Stimulated activated CD4-positive, alpha-beta T cell treated with anti-CD3 and anti-CD28 coated beads, Interleukin-4, amount 100 ng/mL, for 4 hours (primary cell): ENCODE results near the gene KIAA1671.

Source experiments
- DNase-seq, 2 experiments: peaks; one replicate each; pipeline ENCODE4 v3.0.0-alpha.2; 2020

KIAA1671 gene

DNA sequence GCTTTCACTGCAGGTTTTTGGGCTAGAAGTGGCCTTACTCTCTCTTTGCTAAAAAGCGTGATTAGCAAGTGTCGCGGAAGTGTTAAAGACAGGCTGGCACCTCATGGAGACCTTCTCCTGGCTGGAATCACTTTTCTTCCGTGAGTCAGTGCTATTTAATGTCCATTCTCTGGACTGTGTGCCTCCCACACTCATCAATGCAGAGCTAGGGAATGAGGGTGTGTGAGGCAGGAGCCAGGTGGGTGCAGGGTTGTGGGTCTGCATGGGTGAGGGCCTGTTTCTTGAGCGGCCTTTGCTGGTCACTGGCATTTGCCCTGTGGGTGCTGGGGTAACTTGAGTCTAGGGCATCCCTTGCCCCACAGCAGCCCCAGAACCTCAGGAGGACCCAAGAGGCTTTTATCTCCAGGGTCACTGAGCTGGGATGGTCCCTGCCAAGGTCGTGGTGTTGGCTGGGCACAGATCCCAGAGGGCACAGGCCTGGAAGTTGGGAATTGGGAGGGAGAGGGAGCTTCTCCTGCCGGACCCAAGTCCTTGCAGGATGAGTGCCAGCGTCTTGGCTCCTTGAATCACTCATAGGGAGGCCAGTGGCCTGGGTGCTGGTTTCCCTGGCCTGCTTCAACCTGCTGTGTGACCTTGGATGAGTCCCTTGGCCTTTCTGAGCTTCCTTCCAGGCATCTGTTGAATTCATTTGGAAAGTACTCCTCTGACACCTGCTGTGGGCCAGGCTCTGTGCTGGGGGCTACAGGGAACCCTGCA, 30.0 kb downstream of the KIAA1671 start:
- no peak for DNase-seq

DNA sequence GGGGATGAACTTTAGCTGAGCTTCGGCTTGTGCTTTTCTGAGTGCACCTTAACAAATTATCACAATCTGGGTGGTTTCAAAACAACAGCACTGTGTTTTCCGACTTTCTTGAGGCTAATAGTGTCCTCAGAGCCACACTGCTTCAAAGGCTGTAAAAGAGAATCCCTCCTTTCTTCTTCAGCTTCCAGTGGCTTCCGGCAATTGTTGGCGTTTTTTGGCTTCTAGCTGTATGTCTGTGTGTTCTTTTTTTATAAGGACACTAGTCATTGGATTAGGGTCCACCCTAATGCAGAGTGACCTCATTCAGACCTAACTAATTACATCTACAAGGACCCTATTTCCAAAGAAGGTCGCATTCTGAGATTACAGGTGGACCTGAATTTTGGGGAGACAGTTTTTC, 30.6 kb downstream of the KIAA1671 start:
- DNase-seq, result no peak

DNA sequence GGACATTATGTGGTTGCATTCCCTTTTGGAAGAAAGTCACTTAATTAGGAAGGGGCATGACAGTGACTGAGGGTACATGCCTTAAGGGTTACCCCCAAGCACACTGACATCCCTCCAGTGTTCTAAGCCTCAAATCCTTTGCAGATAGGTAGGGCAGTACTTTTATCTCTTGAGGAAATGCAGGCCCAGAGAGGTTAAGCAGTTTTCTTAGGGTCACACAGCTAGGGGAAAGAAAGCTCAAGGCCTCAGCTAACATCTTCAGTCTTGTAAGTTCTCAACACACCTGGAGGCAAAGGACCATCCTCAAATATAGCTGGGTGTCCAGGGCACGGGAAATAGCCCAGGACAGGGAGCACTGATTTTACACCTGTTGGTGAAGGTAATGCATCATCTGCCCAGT, 31.6 kb downstream of the KIAA1671 start:
- DNase-seq, result no peak

DNA sequence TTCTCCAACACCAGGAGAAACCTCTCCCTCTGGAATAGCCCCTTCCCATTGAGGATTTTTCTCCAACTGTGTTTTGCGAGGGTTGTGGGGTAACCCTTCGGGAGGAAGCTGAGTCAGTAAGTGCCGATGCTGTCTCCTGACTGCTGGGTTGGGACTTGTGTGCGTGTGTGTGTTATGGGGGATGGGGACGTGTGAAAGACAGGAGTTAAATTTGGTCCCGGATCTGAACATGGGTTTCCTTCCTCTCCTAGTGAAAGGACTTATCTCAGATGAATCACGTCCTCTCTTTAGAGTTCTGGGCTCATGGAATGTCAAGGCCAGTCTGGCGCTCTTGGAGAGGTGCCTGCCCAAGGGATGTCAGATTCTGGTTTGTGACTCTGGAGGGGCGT, 33.3 kb downstream of the KIAA1671 start:
- no peak for DNase-seq

DNA sequence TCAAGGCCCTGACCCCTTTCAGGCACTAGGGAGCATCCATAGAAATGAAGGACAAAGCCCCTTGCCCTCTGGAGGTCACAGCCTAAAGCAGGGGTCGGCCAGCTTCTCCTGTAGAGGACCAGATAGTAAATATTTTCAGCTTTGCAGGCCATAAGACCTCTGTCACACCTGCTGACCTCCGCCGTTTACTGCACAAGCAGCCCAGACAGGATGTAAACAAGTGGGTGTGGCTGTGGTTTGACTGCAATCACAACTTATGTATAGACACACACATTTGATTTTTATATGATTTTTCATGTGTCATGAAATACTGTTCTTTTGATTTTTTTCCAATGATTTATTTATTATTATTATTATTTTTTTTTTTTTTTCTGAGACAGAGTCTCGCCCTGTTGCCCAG, 34.3 kb downstream of the KIAA1671 start:
- no peak for DNase-seq

DNA sequence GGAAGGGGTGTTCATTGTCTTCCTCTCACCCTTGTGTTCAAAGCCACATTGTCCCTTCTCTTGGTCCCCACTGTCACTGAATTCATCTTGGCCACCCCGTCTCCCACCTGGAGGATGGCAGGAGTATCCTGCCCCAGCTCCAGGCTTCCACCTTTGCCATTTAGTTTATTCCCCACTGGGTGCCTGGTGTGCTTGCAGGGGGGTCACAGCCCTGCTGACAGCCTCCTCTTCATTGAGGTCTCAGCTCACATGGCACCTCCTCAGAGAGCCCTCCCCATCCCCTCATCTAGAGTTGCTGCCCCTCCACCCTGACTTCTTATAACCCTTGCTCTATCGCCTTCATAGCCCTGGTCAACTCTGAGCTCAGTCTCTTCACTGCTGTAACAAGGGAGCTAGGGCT, 36.6 kb downstream of the KIAA1671 start:
- no peak for DNase-seq

DNA sequence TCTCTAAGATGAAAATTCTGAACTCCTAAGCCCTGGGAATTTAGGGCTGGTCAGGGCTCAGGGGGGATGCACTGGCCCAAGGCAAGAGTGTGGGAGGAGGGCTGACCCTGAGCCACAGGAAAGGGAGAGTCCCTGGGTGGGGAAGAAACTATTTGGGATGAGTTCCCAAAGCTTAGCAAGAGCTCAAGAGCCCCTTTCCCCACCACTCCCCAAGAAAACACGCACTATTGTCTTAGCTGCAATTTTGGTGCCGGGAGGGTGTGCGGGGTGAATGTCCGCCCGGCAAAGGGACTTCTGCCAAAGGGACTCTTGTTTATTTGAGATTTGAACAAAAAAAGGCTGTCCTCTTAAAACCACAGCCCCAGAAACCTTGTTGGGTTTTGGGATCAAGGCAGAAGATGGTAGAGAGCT, 37.0 kb downstream of the KIAA1671 start:
- no peak for DNase-seq

DNA sequence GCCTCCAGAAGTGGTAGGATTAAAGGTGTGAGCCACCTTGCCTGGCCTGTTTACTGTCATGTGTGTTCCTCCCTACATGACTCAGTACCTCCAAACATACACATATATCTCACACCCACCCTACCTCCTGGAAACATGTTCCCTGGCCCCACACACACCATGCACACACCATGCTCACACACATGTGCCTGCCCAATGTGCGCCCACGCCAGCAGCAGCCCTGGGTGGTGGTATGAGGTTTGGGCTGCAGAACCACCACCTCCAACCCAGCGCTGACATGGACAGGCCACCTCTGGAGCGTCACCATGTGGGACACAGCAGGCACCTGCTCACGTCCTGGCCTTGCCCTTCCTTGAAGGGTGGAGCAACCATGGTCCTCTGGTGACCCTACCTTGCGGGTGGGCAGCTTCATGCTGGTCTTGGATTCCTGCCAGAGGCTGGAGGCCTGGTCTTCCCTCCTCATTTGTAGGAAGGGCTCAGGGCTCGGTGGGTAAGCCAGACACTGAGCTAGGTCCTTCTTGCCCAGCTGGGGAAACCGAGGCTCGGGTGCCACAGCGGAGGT, 37.9 kb downstream of the KIAA1671 start:
- no peak for DNase-seq

DNA sequence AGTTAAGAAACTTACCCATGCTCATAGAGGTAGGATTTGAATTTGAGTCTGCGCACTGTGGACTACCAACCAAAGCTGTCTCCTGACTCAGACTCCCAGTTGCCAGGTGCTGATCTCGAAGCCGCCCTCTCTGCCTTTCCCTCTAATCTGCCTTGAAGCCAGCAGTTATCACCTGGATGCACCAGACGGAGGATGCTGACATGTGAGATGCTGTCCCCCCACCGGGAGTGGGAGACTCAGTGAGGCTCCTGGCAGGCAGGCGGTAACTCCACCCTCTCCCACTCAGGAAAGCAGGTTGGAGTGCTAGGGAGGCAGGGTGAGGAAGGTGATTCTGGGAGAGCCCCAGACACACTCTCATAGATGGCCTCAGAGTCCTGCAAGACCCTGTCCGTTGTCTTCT, 40.4 kb downstream of the KIAA1671 start:
- DNase-seq, result no peak

DNA sequence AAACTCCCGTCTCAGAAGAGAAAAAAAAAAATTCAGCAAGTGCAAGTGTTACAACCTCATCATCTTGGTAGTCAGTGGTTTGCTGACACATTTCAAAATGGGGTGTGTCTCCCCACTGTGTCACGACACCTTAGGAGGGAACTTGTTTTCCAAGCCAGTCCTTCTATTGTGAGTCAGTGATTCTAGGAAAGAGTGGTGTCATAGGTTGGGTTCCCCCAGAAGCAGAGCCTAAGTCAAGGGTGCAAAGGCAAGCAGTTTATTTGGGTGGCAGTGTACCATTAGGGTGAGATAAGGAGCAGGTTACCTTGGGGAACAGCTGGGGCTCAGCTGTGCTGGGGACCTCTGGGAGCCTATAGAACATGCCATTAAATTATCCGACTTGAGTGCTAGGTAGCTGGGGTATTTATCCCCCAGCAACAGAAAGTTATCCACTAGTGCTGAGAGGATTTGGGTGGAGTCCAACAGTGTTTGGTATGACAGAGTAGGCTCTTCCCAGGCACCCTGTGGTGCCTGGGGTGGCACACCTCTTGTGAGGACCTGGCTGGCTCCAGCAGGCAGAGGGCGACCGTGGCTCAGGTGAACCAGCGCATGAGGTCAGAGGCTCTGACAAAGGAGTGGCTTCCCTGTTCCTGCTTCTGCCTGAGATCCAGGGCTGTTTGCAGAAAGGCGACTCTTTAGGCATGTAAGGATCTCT, 41.7 kb downstream of the KIAA1671 start:
- DNase-seq, result no peak

DNA sequence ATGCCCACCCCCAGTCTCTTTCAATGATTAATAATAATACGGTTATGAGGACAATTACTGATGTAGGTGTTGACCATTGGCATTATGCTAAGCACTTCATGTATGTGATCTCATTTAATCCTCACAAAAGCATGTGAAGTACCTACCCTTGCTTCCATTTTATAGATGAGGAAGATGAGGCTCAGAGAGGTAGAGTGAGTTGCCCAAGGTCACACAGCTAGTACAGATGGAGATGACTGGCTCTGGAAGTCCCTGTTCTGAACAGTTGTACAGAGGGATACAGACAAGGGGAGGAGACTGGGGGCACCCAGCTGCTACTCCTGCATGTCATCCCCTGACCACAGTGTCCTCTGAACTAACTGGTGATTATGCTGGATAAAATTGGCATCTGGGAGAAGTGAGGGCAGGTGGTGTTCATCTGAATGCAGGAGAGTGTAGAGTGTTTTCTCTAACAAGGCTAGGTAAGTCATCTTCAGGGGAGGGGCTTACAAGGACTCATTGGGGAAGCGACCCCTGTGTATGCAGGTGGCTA, 43.2 kb downstream of the KIAA1671 start:
- no peak for DNase-seq

DNA sequence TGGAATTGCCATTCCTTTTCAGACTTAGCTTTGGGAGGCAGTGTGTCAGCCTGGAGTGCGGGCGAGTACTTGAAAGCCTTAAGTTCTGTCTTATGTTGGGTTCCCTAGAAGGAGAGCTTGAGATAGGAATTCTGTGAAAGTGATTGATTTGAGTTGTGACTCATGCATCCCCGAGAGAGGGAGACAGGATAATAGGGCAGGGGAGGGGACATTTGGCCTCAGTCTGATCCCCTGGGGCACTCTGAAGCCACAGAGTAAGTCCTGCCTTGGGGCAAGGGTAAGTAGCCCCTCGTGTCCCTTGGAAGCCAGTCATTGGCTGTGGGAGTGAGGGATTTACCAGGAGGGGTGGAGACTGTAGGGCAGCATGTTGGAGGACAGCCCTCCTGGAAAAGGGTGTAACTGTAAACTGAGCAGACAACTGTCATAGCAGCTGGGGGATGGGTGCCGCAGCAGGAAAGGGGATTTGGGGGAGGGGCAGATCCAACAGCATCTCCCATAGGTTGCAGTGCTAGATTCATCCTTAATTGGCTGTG, 44.0 kb downstream of the KIAA1671 start:
- no peak for DNase-seq

DNA sequence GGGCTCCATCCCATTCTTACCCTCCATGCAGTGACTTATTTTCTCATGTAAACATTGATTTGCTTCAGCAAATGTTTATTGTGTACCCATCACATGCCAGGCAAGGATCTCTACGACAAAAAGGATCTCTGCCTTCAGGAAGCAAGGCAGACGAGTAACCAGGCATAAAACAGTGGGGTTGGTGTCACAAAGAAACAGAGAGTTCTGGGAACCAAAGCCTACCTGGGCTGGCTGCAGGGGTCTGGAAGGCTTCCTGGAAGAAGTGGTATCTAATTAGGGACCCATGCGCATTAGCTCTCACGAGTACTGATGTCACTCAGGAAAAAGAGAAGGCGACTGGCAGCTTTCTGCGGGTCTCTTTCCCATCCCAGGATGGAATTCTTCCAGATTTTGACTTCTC, 44.5 kb downstream of the KIAA1671 start:
- no peak for DNase-seq

DNA sequence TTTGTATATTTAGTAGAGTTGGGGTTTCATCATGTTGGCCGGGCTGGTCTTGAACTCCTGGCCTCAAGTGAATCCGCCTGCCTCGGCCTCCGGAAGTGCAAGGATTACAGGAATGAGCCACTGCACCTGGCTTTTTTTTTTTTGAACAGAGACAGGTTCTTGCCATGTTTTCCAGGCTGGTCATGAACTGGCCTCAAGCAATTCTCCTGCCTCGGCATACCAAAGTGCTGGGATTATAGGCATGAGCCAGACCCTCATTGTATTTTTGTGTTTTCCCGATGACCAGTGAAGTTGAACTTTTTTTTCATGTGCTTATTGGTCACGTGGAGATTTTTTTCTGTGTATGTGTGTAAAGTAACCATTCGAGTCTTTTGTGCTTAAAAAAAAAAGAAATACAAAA, 48.2 kb downstream of the KIAA1671 start:
- no peak for DNase-seq

DNA sequence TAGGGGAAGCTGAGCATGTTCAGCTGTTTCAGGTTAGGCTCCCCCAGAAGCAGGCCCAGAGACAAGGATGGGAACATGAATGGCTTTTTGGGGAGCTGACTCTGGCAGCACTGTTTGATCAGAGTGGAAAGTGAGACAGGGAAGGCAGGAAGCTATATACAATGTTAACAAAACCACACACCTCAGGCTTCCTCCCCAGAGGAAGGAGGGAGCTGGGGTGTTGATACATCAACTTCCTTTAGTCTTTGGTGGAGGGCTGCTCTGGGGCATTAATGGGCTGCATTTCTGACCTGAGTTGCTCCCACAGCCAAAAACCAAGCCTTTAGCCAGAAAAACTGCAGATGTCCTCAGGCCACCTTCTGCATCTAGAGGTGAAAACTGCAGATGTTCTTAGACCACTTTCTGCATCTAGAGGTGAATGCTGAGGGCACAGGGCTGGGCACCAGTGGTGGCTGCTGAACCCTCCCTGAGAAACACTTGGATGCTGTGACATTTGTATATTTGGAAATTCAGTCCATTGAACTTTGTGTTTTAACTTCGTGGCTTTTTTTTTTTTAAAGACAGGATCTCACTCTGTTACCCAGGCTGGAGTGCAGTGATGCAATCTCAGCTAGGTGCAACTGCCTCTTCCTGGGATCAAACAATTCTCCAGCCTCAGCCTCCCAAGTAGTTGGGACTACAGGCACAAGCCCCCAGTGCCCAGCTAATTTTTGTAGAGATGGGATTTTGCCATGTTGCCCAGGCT, 49.9 kb downstream of the KIAA1671 start:
- no peak for DNase-seq

DNA sequence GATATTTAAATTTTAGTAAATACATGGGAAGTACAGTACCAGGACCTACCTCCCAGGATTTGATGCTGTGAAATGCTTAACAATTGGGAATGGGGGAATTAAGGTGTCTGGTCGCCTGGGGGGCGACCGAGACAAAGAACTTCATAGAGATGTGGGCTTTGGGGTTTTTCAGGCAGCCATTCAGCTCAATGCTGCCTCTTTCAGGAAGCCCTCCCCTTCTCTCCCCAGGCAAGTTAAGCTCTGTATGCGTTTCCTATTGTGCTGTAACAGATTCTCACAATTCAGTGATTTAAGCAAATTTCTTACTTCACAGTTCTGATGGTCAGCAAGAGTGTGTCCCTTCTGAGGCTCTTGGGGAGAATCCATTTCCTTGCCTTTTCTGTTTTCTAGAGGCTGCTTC, 53.8 kb downstream of the KIAA1671 start:
- no peak for DNase-seq

DNA sequence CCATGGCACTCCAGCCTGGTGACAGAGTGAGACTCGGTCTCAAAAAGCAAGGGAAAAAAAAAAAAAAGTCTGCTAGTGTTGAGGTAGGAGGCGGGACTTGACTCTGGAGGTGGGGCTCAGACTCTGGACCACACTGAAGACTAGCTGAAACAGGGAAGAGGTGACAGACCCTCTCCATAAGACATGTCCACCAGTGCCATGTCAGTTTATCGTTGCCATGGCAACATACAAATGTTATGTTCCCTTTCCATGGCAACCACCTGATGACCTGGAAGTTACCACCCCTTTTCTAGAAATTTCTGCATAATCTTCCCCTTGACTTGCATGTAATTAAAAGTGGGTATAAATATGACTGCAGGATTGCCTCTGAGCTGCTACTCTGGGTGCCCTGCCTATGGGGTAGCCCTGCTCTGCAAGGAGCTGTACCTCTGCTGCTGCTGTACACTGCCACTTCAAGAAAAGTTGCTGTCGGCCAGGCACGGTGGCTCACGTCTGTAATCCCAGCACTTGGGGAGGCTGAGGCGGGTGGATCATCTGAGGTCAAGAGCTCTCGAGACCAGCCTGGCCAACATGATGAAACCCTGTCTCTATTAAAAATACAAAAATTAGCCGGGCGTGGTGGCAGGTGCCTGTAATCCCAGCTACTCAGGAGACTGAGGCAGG, 55.1 kb downstream of the KIAA1671 start:
- DNase-seq, result no peak

DNA sequence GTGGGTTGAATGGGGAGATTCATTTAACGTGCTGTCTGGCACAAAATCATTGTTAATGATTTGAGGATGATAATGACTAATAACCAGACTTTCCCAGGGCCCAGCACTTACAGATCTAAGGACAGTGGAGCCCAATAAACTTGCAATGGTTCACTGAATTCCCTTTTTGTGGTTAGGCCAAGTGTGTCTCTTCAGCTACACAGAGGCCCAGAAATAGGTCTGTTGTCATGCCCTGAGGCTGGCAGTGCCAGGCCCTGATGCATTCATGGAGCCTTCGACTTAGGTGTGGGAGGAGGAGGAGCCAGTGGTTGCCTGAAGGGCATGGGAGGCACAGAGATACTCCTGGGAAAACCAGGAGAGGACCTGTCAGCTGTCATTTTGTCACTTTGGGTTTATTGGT, 56.1 kb downstream of the KIAA1671 start:
- no peak for DNase-seq

DNA sequence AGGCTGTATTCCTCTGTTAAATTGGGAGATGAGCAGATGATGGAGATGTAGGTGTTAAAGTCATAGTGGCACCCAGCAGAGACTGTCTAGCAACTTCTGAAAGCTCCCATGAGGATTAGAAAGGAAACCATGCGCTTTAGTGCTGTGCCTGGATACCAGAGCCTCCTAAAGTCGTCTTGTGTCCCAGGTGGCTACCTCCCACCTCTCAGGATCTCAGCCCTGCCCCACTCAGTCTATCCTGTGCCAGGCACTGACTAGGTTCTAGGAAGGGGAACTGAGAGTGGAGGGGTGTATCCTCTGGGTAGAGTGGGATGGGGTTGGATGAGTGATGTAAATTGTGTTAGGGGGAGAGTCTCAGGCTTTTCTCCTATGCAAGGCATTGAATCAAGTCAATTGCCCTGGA, 60.2 kb downstream of the KIAA1671 start:
- DNase-seq, result no peak

DNA sequence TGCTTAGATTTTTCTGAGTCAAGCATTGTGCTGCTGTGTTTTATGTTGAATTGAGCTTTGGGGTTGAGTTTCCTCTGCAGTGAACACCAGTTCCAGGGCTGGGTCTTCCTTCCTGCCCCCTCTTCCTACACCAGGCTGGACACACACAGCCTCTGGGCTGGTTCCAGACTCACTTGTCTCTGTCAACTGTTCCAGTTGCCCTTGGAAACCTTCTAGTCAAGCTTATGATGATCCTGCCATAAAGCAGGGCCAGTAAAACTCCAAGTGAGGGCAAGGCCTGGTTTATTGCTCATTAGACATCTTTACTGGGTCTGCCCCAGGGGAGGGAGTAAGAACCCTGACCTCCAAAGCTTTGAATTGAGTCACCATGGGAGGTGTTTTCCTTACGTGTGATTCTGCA, 61.1 kb downstream of the KIAA1671 start:
- DNase-seq, result no peak

DNA sequence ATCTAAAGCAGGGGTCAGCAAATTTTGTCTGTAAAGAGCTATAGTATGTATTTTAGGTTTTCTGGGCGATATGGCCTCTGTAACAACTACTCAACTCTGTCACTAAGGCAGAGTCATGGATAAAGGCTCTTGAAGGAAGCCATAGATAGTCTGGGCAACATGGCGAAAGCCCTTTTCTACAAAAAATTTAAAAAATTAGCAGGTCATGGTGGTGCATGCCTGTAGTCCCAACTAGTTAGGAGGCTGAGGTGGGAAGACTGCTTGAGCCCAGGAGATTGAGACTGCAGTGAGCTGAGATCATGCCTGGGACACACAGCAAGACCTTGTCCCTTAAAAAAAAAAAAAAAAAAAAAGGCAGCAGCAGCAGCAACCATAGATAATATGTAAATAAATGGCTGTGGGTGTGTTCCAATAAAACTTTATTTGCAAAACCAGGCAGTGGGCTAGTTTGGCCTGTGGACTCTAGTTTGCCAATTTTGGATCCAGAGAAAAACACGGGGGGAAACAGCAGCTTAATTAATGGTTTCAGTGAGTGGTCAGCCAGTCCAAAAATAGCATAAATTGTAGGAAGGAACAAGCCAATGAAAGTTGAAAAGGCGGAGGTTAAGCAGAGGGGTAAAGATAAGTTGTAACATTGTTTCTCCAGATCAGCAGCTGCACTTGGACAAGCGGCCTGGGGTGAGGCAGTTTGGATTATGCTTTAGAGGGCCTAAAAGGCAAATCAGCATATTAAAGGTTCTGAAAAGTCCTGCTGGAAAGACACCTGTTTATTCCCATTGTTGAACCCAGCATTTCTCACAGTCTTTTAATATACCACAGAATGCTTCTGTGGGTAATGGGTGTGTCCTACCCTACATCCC, 62.6 kb downstream of the KIAA1671 start:
- DNase-seq, result no peak

DNA sequence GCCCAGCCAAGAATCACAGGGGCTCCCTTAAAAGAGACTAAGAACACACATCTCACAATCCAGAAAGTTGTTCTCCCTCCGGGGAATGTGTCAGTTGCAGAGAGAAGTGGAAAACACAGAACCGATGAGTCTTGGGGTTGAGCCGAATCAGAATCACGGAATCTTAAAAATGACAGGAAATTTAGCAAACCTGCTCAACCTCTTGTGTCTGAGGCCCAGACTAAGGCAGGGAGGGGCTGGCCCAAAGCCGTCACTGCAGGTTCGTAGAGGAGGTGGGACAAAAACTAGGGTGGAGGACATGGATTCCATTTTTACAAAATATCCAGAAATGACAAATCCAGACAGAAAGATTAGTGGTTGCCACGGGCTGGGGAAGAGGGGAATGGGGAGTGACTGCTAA, 63.8 kb downstream of the KIAA1671 start:
- DNase-seq, result no peak
